Jurkat, Clone E6-1 (cell line): ENCODE data around the gene MCTP2.

Experiments used
- DNase-seq: peaks from one replicate; pipeline ENCODE4 v3.0.0-alpha.2; 2011; ENCODE audit warnings: low read depth, low spot score
- H3K4me3 ChIP-seq: 2 replicates; pipeline ENCODE4 v1.5.1; 2011; ENCODE audit warnings: mild to moderate bottlenecking, low read length, control low read depth, moderate library complexity

Gene MCTP2

DNA sequence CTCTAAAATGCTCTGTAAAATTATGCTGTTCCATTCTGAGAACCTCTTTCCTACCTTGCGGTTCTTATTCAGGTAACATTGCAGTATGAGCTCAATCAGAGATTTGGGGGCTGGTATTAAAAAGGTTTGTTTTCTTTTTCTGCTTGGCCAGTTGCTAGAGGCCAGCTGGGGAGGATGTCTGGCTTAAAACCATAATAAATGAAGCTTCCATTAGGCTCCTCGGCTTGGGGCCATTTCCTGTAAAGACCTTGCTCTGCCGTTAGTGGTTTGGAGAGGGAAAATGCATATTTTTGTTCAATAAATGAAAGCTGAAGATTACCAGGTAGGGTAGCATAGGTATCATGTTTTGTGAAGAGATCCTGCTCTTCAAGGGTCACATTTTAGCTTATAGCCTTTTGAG lies 55.2 kb downstream of the MCTP2 start:
- H3K4me3 ChIP-seq, result no peak overlapping the region
- no peak for DNase-seq

GRCh38 chr15:94287794-94288246 lies 56.5 kb downstream of the MCTP2 start:
- no peak overlapping the region for H3K4me3 ChIP-seq
- DNase-seq, result no peak

DNA sequence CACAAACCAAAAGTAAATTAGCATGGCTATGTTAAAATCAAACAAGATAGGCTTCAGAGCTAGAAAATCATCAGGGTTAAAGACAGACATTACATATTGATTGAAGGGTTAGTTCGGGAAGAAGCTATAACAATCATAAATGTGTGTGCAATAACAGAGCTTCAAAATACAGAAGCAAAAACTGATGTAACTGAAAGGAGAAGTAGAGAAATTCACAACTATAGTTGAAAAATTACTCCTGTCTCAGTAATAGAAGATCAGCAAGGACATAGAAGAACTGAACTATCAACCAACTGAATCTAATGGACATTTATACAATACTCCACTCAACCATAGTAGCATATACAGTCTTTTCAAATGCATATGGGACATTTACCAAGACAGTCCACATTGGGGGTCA lies 59.4 kb downstream of the MCTP2 start:
- no peak overlapping the region for H3K4me3 ChIP-seq
- DNase-seq, result no peak

- DNase-seq, result no peak
- no peak overlapping the region for H3K4me3 ChIP-seq
These were observed 62.3 kb downstream of the MCTP2 start for GRCh38 chr15:94293411-94294402.

- no peak for DNase-seq
- no peak overlapping the region for H3K4me3 ChIP-seq
These were observed 63.2 kb downstream of the MCTP2 start for GRCh38 chr15:94294556-94294955.

DNA sequence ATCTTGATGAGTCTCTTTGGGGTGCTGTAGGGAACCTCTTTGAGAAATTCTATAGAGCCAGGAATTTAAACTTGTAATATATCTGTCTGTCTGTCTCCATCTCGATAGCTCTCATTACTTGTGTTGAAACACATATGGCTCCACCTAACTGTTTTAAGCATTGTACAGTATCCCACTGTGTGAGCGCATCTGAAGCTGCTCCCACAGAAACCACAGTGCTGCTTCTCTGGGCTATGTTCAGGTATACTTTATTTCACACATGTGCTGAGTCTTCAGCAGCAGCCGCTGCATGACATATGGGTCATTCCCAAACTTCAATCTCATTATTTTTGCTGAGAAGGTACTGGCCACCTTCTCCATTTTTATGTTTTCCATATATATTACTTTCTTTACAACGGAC lies 63.9 kb downstream of the MCTP2 start:
- H3K4me3 ChIP-seq, result no peak overlapping the region
- no peak for DNase-seq

DNA sequence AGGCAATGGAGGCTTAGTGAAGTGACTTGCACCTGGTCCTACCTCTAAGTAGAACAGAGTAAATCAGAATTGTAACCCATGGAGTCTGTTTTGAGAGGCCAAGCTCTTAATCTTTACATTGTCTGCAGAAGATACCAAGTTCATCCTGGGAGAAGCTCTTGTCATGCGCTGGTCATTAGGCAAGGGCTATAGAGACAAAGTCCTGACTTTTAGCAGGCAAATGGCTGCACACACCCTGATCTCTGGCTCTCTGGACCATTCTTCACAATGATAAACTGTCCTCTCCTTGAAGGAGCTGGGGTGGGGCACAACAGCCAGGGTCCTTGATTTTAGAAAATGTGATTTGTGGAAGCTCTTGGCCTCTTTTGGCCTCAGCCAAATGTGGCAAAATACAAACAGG lies 65.4 kb downstream of the MCTP2 start:
- DNase-seq, result no peak
- no peak overlapping the region for H3K4me3 ChIP-seq

DNA sequence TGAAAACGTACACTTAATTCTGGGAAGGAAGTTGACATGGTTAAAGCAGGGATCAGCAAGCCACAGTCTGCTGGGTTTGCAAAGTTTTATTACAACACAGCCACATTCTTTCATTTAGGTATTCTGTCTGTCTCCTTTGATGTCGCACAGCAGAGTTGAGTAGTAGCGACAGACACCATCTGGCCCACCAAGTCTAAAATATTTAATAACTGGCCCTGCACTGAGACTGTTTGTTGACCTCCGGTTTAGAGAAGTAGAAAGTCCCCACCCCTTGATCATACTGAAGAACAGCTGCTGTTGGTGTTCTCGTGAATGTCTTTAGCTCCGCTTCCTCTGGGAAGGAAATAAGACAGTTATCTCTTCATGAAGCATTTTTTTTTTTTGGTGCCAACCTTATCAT lies 66.2 kb downstream of the MCTP2 start:
- no peak overlapping the region for H3K4me3 ChIP-seq
- DNase-seq, result no peak

DNA sequence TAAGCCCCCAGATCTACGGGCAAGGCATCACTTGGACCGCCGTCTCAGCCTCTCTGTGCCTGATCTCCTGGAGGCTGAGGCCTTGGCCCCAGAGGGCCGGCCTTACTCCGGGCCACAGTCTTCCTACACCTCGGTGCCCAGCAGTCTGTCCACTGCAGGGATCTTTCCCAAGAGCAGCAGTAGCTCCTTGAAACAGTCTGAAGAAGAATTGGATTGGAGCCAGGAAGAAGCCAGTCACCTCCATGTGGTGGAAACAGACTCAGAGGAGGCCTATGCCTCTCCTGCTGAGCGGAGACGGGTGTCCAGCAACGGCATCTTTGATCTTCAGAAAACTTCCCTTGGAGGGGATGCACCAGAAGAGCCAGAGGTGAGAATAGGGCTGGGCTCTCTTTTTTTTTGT lies 67.0 kb downstream of the MCTP2 start:
- DNase-seq, result no peak
- H3K4me3 ChIP-seq, result no peak overlapping the region

DNA sequence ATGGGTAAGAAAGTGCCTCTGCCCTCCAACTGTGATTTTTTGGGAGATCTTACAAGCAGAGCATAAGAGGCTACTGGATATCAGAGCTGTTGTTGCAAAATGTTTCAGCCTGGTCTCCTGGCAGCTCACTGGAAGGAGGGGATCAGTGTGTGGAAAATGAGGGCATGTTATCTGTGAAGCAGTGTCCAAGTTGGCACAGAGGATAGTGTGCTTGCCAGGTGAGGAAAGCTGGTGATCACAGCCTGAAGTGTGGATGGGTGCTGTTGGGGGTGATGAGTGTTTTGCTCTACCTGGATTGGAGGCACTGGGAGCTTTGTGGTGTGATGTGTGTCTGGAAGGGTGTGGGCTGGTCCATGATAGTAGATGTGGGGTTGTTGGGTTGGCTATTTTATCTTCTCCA lies 69.3 kb downstream of the MCTP2 start:
- H3K4me3 ChIP-seq, result no peak overlapping the region
- no peak for DNase-seq

- peak; percentile 26 for DNase-seq
- H3K4me3 ChIP-seq, result no peak overlapping the region
These were observed 73.8 kb downstream of the MCTP2 start for GRCh38 chr15:94305133-94305532.

- no peak overlapping the region for H3K4me3 ChIP-seq
- no peak for DNase-seq
These were observed 75.6 kb downstream of the MCTP2 start for GRCh38 chr15:94306700-94307650.

- no peak overlapping the region for H3K4me3 ChIP-seq
- no peak for DNase-seq
These were observed 81.6 kb downstream of the MCTP2 start for GRCh38 chr15:94312946-94313345.

DNA sequence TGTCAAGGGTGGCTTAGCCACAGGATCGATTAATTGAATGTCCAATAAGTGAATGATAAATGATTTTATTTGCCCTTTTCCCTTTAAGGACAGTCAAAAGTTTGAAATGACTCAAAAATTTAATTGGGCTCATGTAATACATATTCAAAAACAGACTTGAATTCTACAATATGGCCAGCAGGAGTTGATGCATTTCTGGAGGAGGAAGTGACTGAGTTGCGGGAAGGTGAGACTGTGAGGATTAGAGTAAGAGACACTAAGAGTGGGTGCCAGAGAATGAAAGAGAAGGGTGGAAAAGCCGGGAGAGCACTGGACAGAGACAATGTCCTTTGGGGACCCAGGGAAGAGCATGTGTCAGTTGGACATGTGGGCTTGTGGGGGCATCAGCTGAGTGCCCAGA lies 83.3 kb downstream of the MCTP2 start:
- DNase-seq, result no peak
- no peak overlapping the region for H3K4me3 ChIP-seq

DNA sequence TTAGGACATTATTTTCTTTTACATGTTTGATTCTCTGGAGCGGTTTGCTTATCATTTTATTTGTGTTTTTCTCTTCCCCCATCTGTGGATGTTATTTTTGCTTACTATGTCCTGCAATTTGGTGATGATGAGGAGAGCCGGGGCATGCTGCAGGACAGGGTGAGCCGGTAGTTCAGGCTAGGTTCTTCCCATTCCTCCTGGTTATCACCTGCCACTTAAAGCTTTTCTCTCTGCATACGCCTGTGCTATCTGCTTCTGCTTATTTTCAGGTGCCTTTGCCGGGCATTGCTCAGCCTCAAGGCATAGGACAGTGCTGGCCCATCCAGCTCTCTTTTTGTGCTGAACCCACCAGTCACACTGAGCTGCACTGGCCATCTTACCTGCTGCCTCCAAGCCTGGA lies 85.8 kb downstream of the MCTP2 start:
- DNase-seq, result no peak
- no peak overlapping the region for H3K4me3 ChIP-seq

DNA sequence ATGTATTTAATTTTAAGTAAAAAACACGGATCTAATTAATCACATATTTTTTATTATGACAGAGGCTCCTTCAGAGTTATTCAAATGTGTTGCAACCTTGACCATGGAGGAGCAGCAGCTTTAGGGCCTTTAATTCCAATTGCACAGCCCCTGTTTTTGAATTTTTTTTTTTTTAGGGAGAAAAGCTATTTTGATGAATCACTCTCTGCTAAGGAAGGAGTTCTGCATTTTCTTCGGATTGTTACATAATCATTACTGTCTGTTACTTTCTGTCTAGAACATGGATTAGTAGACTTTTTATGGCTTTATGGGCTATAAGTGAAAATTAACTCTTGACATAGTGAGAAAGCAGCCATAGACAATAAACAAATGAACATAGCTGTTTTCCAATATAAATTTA lies 90.8 kb downstream of the MCTP2 start:
- no peak overlapping the region for H3K4me3 ChIP-seq
- DNase-seq, result no peak

DNA sequence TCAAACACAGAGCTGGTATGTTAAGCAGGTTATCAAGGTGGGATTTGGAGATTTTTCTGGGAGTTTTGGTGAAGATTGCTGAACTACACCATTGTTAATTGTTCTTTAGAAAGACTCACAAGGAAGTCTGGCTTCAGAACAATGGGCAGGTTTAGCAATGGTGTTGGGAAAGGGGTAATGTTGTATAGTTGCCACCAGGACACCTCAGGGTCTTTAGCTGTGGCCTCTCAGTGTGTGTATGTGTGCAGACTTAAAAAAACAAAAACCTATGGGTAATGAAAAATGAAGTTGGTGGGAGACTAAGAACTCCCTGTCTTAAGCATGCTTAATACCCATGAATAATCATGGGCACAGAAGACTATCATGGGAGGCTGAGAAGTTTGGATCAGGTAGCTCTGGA lies 91.7 kb downstream of the MCTP2 start:
- no peak for DNase-seq
- no peak overlapping the region for H3K4me3 ChIP-seq

GRCh38 chr15:94324117-94324826 lies 92.9 kb downstream of the MCTP2 start:
- peak; percentile 45 for DNase-seq

More at GRCh38 chr15:94324117-94324826, 92.9 kb downstream of the MCTP2 start:
- no peak overlapping the region for H3K4me3 ChIP-seq
